AG09319 (cell line): ENCODE data around the gene VSIG10L.

Experiments
- DNase-seq: peaks from one replicate; pipeline ENCODE4 v3.0.0-alpha.2; 2010; ENCODE audit warnings: low read depth; ENCODE audit errors: extremely low read depth
- TF ChIP-seq, protein P1 (sequence below): IDR thresholded peaks from 2 replicates; pipeline ENCODE4 v1.5.1; 2011; ENCODE audit warnings: low read depth, mild to moderate bottlenecking, inconsistent platforms, low read length, moderate library complexity

Gene VSIG10L

DNA sequence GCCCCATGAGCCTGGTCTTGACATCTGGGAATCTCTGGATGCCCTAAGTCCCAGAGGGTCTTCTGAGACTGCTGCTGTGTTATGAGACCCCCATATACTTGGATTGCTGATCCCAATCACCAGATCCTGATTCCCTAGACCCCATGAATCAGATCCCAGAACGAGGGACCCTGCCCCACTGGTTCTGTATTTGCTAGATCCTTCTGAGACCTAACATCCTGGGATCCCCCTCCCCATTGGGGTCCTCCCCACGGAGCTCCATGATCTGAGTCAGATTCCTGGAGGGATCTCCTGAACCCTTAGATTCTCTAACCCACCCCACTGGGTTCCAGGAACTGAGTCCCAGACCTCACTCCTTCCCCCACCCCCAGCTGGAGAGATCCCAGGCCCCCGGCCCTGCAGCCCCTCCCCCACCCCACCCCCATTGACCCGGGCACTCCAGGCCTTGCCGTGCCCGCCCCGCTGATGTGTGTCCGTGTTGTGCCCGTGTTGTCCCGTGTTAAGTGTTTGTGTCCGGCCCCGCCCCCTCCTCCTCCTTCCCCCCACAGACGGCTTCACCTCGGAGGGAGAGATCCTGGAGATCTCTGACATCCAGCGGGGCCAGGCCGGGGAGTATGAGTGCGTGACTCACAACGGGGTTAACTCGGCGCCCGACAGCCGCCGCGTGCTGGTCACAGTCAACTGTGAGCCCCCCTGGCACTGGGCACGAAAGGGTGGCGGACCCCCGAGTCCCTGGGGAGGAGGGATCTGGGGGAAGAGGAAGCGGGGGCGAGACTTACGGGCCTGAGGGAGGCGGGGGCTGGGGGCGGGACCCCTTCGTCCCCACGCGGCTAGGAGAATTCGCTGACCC, 15.5 kb downstream of the VSIG10L start:
- DNase-seq: no peak
- TF ChIP-seq, protein P1, sequence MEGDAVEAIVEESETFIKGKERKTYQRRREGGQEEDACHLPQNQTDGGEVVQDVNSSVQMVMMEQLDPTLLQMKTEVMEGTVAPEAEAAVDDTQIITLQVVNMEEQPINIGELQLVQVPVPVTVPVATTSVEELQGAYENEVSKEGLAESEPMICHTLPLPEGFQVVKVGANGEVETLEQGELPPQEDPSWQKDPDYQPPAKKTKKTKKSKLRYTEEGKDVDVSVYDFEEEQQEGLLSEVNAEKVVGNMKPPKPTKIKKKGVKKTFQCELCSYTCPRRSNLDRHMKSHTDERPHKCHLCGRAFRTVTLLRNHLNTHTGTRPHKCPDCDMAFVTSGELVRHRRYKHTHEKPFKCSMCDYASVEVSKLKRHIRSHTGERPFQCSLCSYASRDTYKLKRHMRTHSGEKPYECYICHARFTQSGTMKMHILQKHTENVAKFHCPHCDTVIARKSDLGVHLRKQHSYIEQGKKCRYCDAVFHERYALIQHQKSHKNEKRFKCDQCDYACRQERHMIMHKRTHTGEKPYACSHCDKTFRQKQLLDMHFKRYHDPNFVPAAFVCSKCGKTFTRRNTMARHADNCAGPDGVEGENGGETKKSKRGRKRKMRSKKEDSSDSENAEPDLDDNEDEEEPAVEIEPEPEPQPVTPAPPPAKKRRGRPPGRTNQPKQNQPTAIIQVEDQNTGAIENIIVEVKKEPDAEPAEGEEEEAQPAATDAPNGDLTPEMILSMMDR: no peak

DNA sequence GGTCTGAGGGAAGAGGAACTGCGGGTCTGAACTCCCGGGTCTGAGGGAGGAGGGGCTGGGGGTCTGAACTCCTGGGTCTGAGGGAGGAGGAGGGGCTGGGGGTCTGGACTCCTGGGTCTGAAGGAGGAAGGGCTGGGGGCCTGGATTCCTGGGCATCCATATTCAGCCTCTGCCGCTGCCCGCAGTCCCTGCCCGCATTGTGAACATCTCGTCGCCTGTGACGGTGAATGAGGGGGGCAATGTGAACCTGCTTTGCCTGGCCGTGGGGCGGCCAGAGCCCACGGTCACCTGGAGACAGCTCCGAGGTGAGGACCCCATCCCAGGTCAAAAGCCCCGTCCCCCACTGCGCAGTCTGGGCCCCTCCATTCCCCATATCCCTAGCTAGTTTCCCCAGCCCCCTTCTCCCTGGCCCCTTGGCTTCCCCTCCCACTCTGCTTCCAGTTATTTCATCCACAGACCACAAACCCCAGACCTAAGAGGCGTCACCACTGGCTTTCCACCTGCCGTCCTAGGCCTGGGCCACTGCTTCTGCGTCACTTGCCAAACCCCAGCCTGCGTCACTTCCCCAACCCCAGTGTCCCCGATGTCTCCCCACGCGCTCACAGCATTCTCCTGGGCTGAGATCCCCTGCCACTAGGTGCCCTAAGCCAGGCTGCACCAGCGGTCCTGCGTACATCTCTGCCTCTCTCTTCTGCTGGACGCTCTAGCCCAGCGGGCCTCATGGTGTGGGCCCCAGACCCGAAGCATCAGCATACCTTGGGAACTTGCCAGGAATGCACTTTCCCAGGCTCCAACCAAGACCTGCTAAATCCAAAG, 16.6 kb downstream of the VSIG10L start:
- no peak for DNase-seq

DNA sequence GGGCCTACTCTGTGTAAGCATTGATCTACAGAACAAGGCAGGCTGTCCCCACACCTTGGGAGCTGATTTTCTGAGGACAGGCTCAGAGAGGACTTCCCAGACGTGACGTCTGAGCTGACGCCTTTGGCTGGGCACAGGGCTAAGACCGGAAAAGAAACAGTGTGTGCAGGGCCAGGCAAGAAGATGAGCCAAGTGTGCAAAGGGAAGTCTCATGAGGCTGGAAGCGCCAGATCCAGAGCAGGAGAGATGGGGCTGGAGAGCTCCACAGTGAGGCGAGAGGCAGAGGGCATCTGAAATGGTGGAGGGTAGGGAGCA, 17.8 kb downstream of the VSIG10L start:
- TF ChIP-seq, protein P1: no peak
- no peak for DNase-seq

More for the DNA sequence above, 16.6 kb downstream of the VSIG10L start:
- TF ChIP-seq, protein P1: no peak

DNA sequence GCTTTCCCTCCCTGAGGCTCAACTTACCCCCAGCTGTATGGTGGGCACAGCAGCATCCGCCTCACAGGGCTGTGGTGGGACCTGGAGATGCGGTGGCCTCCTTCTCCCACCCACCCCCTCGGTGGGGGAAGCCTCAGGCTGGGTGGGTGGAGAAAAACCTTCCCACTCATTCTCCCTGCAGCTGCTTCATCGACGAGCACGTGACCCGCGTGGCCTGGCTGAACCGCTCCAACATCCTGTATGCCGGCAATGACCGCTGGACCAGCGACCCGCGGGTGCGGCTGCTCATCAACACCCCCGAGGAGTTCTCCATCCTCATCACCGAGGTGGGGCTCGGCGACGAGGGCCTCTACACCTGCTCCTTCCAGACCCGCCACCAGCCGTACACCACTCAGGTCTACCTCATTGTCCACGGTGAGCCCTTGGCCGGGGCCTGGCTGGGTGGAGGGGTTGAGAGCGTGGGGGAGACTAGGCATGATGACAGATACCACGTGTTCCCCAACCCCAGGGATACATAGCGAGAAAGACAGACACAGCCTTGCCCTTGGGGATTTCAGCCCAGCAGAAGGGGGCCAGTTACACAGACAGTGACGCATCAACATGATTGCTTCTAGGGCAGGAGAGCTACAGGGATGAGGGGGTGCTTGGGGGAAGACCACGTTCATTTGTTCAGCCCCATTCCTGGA, 18.3 kb downstream of the VSIG10L start:
- no peak for DNase-seq
- TF ChIP-seq, protein P1: no peak

DNA sequence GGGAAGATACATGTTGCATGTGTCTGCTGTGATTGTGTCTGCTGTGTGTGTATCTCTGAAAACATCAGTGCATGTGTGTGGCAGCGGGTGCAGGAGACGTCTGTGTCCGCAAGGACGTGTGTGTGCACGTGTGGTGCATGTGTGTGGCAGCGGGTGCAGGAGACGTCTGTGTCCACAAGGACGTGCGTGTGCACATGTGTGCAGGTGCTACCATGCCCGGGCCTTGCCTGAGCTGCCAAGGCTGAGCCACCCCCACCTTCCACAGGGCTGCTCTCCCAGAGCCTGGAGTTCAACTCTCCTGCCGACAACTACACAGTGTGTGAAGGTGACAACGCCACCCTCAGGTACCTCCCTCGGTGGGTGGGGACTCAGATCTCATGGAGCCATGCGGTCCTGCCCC, 20.1 kb downstream of the VSIG10L start:
- no peak for DNase-seq
- TF ChIP-seq, protein P1: no peak

DNA sequence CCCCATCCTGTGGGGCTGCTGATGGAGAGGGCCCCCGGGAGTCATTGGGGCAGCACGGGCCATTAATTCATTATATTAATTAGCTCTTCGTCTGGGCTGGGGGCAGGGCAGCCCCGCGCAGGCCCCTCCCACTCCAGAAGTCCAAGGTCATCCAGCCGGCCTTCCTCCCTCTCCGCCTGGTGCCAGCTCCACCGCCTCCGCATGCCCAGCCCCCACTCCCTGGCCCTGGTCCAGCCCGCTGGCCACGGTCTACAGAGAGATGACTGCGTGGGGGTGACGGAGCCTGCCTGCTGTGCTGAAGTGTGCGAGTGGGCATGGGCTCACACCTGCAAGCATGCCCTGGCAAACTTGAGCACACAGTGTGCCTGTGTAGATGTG, 21.7 kb downstream of the VSIG10L start:
- TF ChIP-seq, protein P1: no peak
- DNase-seq: no peak
